ENCODE measurements around the gene POPDC3. TPM values are rescaled to one million over a fixed set of nuclear protein-coding genes. Genes with fewer than 3 reads are reported as not detected.
"Not testable (repeated sequence)": the region's sequence is repeated elsewhere in the genome, so short reads cannot be mapped to it uniquely, and the experiment has no call there.

The POPDC3 gene
- total and polyA plus RNA-seq, 5 donors from 2014 or later, result not detected

GRCh38 chr6:105184921-105185320 is 5.1 kb upstream of the POPDC3 start:
- Mint-ChIP-seq H3K27ac (no peak overlapping the region), H3K27me3 (peaks cover 49% of the 10 kb centered on the region), H3K9me3 (peaks cover 0 to 1% (median 0%) of the 10 kb centered on the region in 7 donors), H3K36me3 (no peaks in the 10 kb centered on the region), H3K4me3 (no peak overlapping the region), H3K4me1 (peaks cover 0 to 8% (median under 1%) of the 10 kb centered on the region in 4 donors)
- no peaks in the 10 kb centered on the region for H3K4me1 ChIP-seq (ENCODE audit: control insufficient read depth, insufficient read depth, low read length, poor library complexity, severe bottlenecking)
- peaks cover 21% of the 10 kb centered on the region for H3K27me3 ChIP-seq (ENCODE audit: control insufficient read depth, insufficient read depth, low read length)
- H3K4me3 ChIP-seq (ENCODE audit: low read depth, low read length), result no peak overlapping the region
- ATAC-seq (ENCODE audit: low read depth in 2 of 2) (no peak), DNase-seq (no peak)
- no peak overlapping the region for H3K27ac ChIP-seq (ENCODE audit: insufficient read depth, low read length, poor library complexity, severe bottlenecking)
- no peaks in the 10 kb centered on the region for H3K36me3 ChIP-seq (ENCODE audit: control insufficient read depth, insufficient read depth, low read length)
- no peaks in the 10 kb centered on the region for H3K9me3 ChIP-seq (ENCODE audit: control insufficient read depth in 2 of 2, low read length in 2 of 2)

- H3K27me3 Mint-ChIP-seq, result peaks cover 65% of the 10 kb centered on the region
- Histone ChIP-seq H3K9me3 (ENCODE audit: control insufficient read depth in 2 of 2, low read length in 2 of 2) (no peaks in the 10 kb centered on the region), H3K36me3 (ENCODE audit: control insufficient read depth, insufficient read depth, low read length) (no peaks in the 10 kb centered on the region), H3K27ac (ENCODE audit: insufficient read depth, low read length, poor library complexity, severe bottlenecking) (no peak overlapping the region), H3K27me3 (ENCODE audit: control insufficient read depth, insufficient read depth, low read length) (peaks cover 18% of the 10 kb centered on the region), H3K4me3 (ENCODE audit: low read depth, low read length) (no peak overlapping the region), H3K4me1 (ENCODE audit: control insufficient read depth, insufficient read depth, low read length, poor library complexity, severe bottlenecking) (no peaks in the 10 kb centered on the region)
- DNase-seq (no peak), ATAC-seq (ENCODE audit: low read depth in 2 of 2) (no peak)
- peak overlapping the region in 1 of 4 donors; percentile 72 for H3K4me3 Mint-ChIP-seq
- H3K4me1 Mint-ChIP-seq, result peaks cover 0 to 8% (median 2%) of the 10 kb centered on the region in 4 donors
- H3K27ac Mint-ChIP-seq, result no peak overlapping the region
- H3K36me3 Mint-ChIP-seq, result no peaks in the 10 kb centered on the region
- H3K9me3 Mint-ChIP-seq, result peaks cover 0 to 1% (median 0%) of the 10 kb centered on the region in 7 donors
Measured at GRCh38 chr6:105181981-105182515, 2.2 kb upstream of the POPDC3 start.

- H3K27me3 ChIP-seq (ENCODE audit: control insufficient read depth, insufficient read depth, low read length), result peaks cover 12% of the 10 kb centered on the region
- peaks cover 56% of the 10 kb centered on the region for H3K27me3 Mint-ChIP-seq
Measured at GRCh38 chr6:105178636-105179035, 1.2 kb downstream of the POPDC3 start.

GRCh38 chr6:105178110-105178509 is 1.7 kb downstream of the POPDC3 start:
- Histone ChIP-seq H3K4me1 (ENCODE audit: control insufficient read depth, insufficient read depth, low read length, poor library complexity, severe bottlenecking) (no peaks in the 10 kb centered on the region), H3K4me3 (ENCODE audit: low read depth, low read length) (no peak overlapping the region), H3K36me3 (ENCODE audit: control insufficient read depth, insufficient read depth, low read length) (no peaks in the 10 kb centered on the region), H3K27me3 (ENCODE audit: control insufficient read depth, insufficient read depth, low read length) (peaks cover 11% of the 10 kb centered on the region), H3K9me3 (ENCODE audit: control insufficient read depth in 2 of 2, low read length in 2 of 2) (no peaks in the 10 kb centered on the region), H3K27ac (ENCODE audit: insufficient read depth, low read length, poor library complexity, severe bottlenecking) (no peak overlapping the region)
- H3K4me1 Mint-ChIP-seq, result peaks cover 0 to 8% (median 2%) of the 10 kb centered on the region in 4 donors
- H3K9me3 Mint-ChIP-seq, result peaks cover 0 to 4% (median 0%) of the 10 kb centered on the region in 7 donors
- H3K4me3 Mint-ChIP-seq, result no peak overlapping the region
- no peaks in the 10 kb centered on the region for H3K36me3 Mint-ChIP-seq
- H3K27me3 Mint-ChIP-seq, result peaks cover 56% of the 10 kb centered on the region
- ATAC-seq (ENCODE audit: low read depth in 2 of 2), result no peak
- no peak overlapping the region for H3K27ac Mint-ChIP-seq
- DNase-seq, result no peak

More at GRCh38 chr6:105178636-105179035, 1.2 kb downstream of the POPDC3 start:
- H3K27ac Mint-ChIP-seq, result no peak overlapping the region
- Histone ChIP-seq H3K4me1 (ENCODE audit: control insufficient read depth, insufficient read depth, low read length, poor library complexity, severe bottlenecking) (no peaks in the 10 kb centered on the region), H3K36me3 (ENCODE audit: control insufficient read depth, insufficient read depth, low read length) (no peaks in the 10 kb centered on the region), H3K27ac (ENCODE audit: insufficient read depth, low read length, poor library complexity, severe bottlenecking) (no peak overlapping the region), H3K9me3 (ENCODE audit: control insufficient read depth in 2 of 2, low read length in 2 of 2) (no peaks in the 10 kb centered on the region), H3K4me3 (ENCODE audit: low read depth, low read length) (no peak overlapping the region)
- no peaks in the 10 kb centered on the region for H3K9me3 Mint-ChIP-seq
- no peak overlapping the region for H3K4me3 Mint-ChIP-seq
- H3K4me1 Mint-ChIP-seq, result peaks cover 0 to 8% (median 2%) of the 10 kb centered on the region in 4 donors
- H3K36me3 Mint-ChIP-seq, result no peaks in the 10 kb centered on the region
- DNase-seq (no peak), ATAC-seq (ENCODE audit: low read depth in 2 of 2) (no peak)

- peaks cover 54% of the 10 kb centered on the region for H3K27me3 Mint-ChIP-seq
- Histone ChIP-seq H3K36me3 (ENCODE audit: control insufficient read depth, insufficient read depth, low read length) (no peaks in the 10 kb centered on the region), H3K27me3 (ENCODE audit: control insufficient read depth, insufficient read depth, low read length) (peaks cover 11% of the 10 kb centered on the region), H3K27ac (ENCODE audit: insufficient read depth, low read length, poor library complexity, severe bottlenecking) (no peak overlapping the region), H3K9me3 (ENCODE audit: control insufficient read depth in 2 of 2, low read length in 2 of 2) (no peaks in the 10 kb centered on the region), H3K4me1 (ENCODE audit: control insufficient read depth, insufficient read depth, low read length, poor library complexity, severe bottlenecking) (no peaks in the 10 kb centered on the region), H3K4me3 (ENCODE audit: low read depth, low read length) (no peak overlapping the region)
- DNase-seq (no peak), ATAC-seq (ENCODE audit: low read depth in 2 of 2) (no peak)
- peaks cover 0 to 8% (median 2%) of the 10 kb centered on the region in 4 donors for H3K4me1 Mint-ChIP-seq
- H3K9me3 Mint-ChIP-seq, result peaks cover 0 to 4% (median 0%) of the 10 kb centered on the region in 7 donors
- no peak overlapping the region for H3K27ac Mint-ChIP-seq
- H3K36me3 Mint-ChIP-seq, result no peaks in the 10 kb centered on the region
- H3K4me3 Mint-ChIP-seq, result no peak overlapping the region
Measured at GRCh38 chr6:105177556-105177955, 2.3 kb downstream of the POPDC3 start.

GRCh38 chr6:105174512-105174911 is 5.3 kb downstream of the POPDC3 start:
- H3K36me3 ChIP-seq (ENCODE audit: control insufficient read depth, insufficient read depth, low read length), result no peaks in the 10 kb centered on the region
- no peak overlapping the region for H3K27ac ChIP-seq (ENCODE audit: insufficient read depth, low read length, poor library complexity, severe bottlenecking)
- Mint-ChIP-seq H3K4me3 (no peak overlapping the region), H3K4me1 (peaks cover 0 to 2% (median 0%) of the 10 kb centered on the region in 4 donors), H3K27me3 (peaks cover 49% of the 10 kb centered on the region), H3K9me3 (peaks cover 0 to 4% (median 0%) of the 10 kb centered on the region in 7 donors), H3K27ac (no peak overlapping the region), H3K36me3 (no peaks in the 10 kb centered on the region)
- ATAC-seq (ENCODE audit: low read depth in 2 of 2) (no peak), DNase-seq (no peak)
- no peaks in the 10 kb centered on the region for H3K4me1 ChIP-seq (ENCODE audit: control insufficient read depth, insufficient read depth, low read length, poor library complexity, severe bottlenecking)
- H3K27me3 ChIP-seq (ENCODE audit: control insufficient read depth, insufficient read depth, low read length), result peaks cover 2% of the 10 kb centered on the region
- no peaks in the 10 kb centered on the region for H3K9me3 ChIP-seq (ENCODE audit: control insufficient read depth in 2 of 2, low read length in 2 of 2)
- H3K4me3 ChIP-seq (ENCODE audit: low read depth, low read length), result no peak overlapping the region

GRCh38 chr6:105172515-105172914 is 7.3 kb downstream of the POPDC3 start:
- H3K36me3 Mint-ChIP-seq, DNase-seq, H3K9me3 Mint-ChIP-seq: not testable (repeated sequence)

GRCh38 chr6:105170059-105170458 is 9.8 kb downstream of the POPDC3 start:
- Histone ChIP-seq H3K27me3 (ENCODE audit: control insufficient read depth, insufficient read depth, low read length) (peaks cover 16% of the 10 kb centered on the region), H3K27ac (ENCODE audit: insufficient read depth, low read length, poor library complexity, severe bottlenecking) (no peak overlapping the region), H3K4me1 (ENCODE audit: control insufficient read depth, insufficient read depth, low read length, poor library complexity, severe bottlenecking) (no peaks in the 10 kb centered on the region), H3K4me3 (ENCODE audit: low read depth, low read length) (no peak overlapping the region), H3K36me3 (ENCODE audit: control insufficient read depth, insufficient read depth, low read length) (no peaks in the 10 kb centered on the region), H3K9me3 (ENCODE audit: control insufficient read depth in 2 of 2, low read length in 2 of 2) (no peaks in the 10 kb centered on the region)
- Mint-ChIP-seq H3K36me3 (no peaks in the 10 kb centered on the region), H3K27me3 (peaks cover 53% of the 10 kb centered on the region), H3K4me3 (no peak overlapping the region), H3K27ac (no peak overlapping the region), H3K4me1 (no peaks in the 10 kb centered on the region), H3K9me3 (peaks cover 0 to 4% (median 0%) of the 10 kb centered on the region in 7 donors)
- DNase-seq, result no peak
- ATAC-seq (ENCODE audit: low read depth in 2 of 2), result no peak

More at GRCh38 chr6:105172515-105172914, 7.3 kb downstream of the POPDC3 start:
- peaks cover 40% of the 10 kb centered on the region for H3K27me3 Mint-ChIP-seq
- not testable (repeated sequence) for H3K4me1 ChIP-seq (ENCODE audit: control insufficient read depth, insufficient read depth, low read length, poor library complexity, severe bottlenecking); H3K4me1 Mint-ChIP-seq; H3K9me3 ChIP-seq (ENCODE audit: control insufficient read depth in 2 of 2, low read length in 2 of 2); H3K27ac Mint-ChIP-seq; ATAC-seq (ENCODE audit: low read depth in 2 of 2); H3K4me3 Mint-ChIP-seq; H3K4me3 ChIP-seq (ENCODE audit: low read depth, low read length); H3K36me3 ChIP-seq (ENCODE audit: control insufficient read depth, insufficient read depth, low read length); H3K27ac ChIP-seq (ENCODE audit: insufficient read depth, low read length, poor library complexity, severe bottlenecking)
- H3K27me3 ChIP-seq (ENCODE audit: control insufficient read depth, insufficient read depth, low read length), result peaks cover 12% of the 10 kb centered on the region

All from CD4-positive, CD25-positive, alpha-beta regulatory T cell (primary cell).